Keratinocyte (primary cell): ENCODE measurements around the gene NUP133. TPM values are rescaled to one million over a fixed set of nuclear protein-coding genes. Genes with fewer than 3 reads are reported as not detected.

ENCODE experiments used
- DNase-seq: peaks from one replicate; pipeline ENCODE4 v3.0.0-alpha.2; 2011; ENCODE audit warnings: low read depth, missing footprints, low spot score
- FAIRE-seq: peaks from 2 replicates; lab custom pipeline; 2011; peaks lifted over from hg19 to GRCh38; lab: Jason Lieb, UNC
- H2AFZ ChIP-seq: 2 replicates; pipeline ENCODE4 v1.6.0; 2012; ENCODE audit warnings: low read length, control low read depth, inconsistent platforms; ENCODE audit not compliant: control insufficient read depth
- H3K27ac ChIP-seq: 2 replicates; pipeline ENCODE4 v1.5.1; 2011; ENCODE audit warnings: low read length; ENCODE audit not compliant: control insufficient read depth, insufficient read depth
- H3K27me3 ChIP-seq: 3 replicates; pipeline ENCODE4 v1.6.0; 2011; ENCODE audit warnings: low read length; ENCODE audit not compliant: control insufficient read depth, insufficient read depth; ENCODE audit errors: extremely low read depth
- H3K36me3 ChIP-seq, 2 experiments: 2 replicates in 1 of 2; 3 replicates in 1 of 2; pipeline ENCODE4 v1.5.1; 2011; ENCODE audit warnings: low read length in 2 of 2, mild to moderate bottlenecking in 1 of 2; ENCODE audit not compliant: control insufficient read depth in 2 of 2, insufficient read depth in 2 of 2; ENCODE audit errors: extremely low read depth in 1 of 2
- H3K4me1 ChIP-seq: 3 replicates; pipeline ENCODE4 v1.5.1; 2011; ENCODE audit warnings: low read length; ENCODE audit not compliant: control insufficient read depth, insufficient read depth; ENCODE audit errors: extremely low read depth
- H3K4me2 ChIP-seq: 3 replicates; pipeline ENCODE4 v1.6.0; 2011; ENCODE audit warnings: low read depth, low read length; ENCODE audit not compliant: control insufficient read depth, insufficient read depth; ENCODE audit errors: extremely low read depth
- H3K4me3 ChIP-seq, 3 experiments: fragments of 200-600 bp in 1 of 3; sonication (generic) in 1 of 3; 2 replicates in 2 of 3; 3 replicates in 1 of 3; pipeline ENCODE4 v1.5.1; 2011 to 2016; ENCODE audit warnings: low read length in 3 of 3, mild to moderate bottlenecking in 3 of 3, control low read depth in 2 of 3, inconsistent platforms in 1 of 3, low read depth in 1 of 3, mixed read lengths in 1 of 3, mixed run types in 1 of 3, moderate library complexity in 1 of 3; ENCODE audit not compliant: control insufficient read depth in 2 of 3, insufficient read depth in 2 of 3; ENCODE audit errors: extremely low read depth in 1 of 3
- H3K79me2 ChIP-seq: 2 replicates; pipeline ENCODE4 v1.6.0; 2012; ENCODE audit warnings: low read length; ENCODE audit not compliant: control insufficient read depth, insufficient read depth
- H3K9ac ChIP-seq: 3 replicates; pipeline ENCODE4 v1.6.0; 2011; ENCODE audit warnings: low read length; ENCODE audit not compliant: control insufficient read depth, insufficient read depth; ENCODE audit errors: extremely low read depth
- H3K9me1 ChIP-seq: 3 replicates; pipeline ENCODE4 v1.6.0; 2011; ENCODE audit warnings: low read length; ENCODE audit not compliant: control insufficient read depth, insufficient read depth; ENCODE audit errors: extremely low read depth
- H3K9me3 ChIP-seq: 2 replicates; pipeline ENCODE4 v1.5.1; 2012; ENCODE audit warnings: low read depth, low read length; ENCODE audit not compliant: control insufficient read depth
- H4K20me1 ChIP-seq: 3 replicates; pipeline ENCODE4 v1.6.0; 2011; ENCODE audit warnings: low read length; ENCODE audit not compliant: control insufficient read depth, insufficient read depth; ENCODE audit errors: extremely low read depth
- CTCF ChIP-seq, 3 experiments: IDR thresholded peaks in 1 of 3; conservative IDR thresholded peaks in 1 of 3; optimal IDR thresholded peaks in 1 of 3; 2 replicates in 2 of 3; 3 replicates in 1 of 3; pipeline versions ENCODE3 to v1.5.1; 2011; ENCODE audit warnings: low read length in 3 of 3, mild to moderate bottlenecking in 3 of 3, moderate library complexity in 2 of 3, control low read depth in 1 of 3, inconsistent platforms in 1 of 3; ENCODE audit not compliant: insufficient read depth in 2 of 3; ENCODE audit errors: extremely low read depth in 1 of 3
- EZH2 ChIP-seq: IDR thresholded peaks from one replicate; pipeline ENCODE4 v1.6.1; 2012; ENCODE audit warnings: inconsistent platforms, mild to moderate bottlenecking, low read length, moderate library complexity
- dilution Hi-C: fragments of 300-500 bp; cut with MboI; formaldehyde crosslinking; loops from one replicate; pipeline ENCODE4 v1.7.0; 2020; ENCODE audit warnings: low sequenced_read_pairs; ENCODE audit not compliant: extremely low pct_ligation_motif_present
- polyA plus RNA-seq, 5 experiments: library from polyadenylated mRNA; depleted of rRNA in 3 of 5; stranded (reverse) in 3 of 5; stranded (forward) in 1 of 5; unstranded in 1 of 5; fragments of >200 nt; gene quantifications; 1 replicate in 1 of 5; 2 replicates in 3 of 5; 3 replicates in 1 of 5; pipeline versions ENCODE4 v1.2.1 to v1.2.3, GENCODE V29; 2011 to 2012; ENCODE audit warnings: missing spikeins in 2 of 5, low read depth in 1 of 5, low replicate concordance in 1 of 5

NUP133 gene
- polyA plus RNA-seq, 1 donor (not counting 4 experiments of a cell fraction or from before 2014, with no cell fraction given) = 25.2 TPM

- FAIRE-seq (no peak), DNase-seq (no peak)
- dilution Hi-C loops = no loop called here
- H4K20me1 ChIP-seq = no peaks in the 10 kb centered on the region
- H3K27ac ChIP-seq = no peak overlapping the region
- H3K9me3 ChIP-seq = no peaks in the 10 kb centered on the region
- no peaks in the 10 kb centered on the region for H3K79me2 ChIP-seq
- no peaks in the 10 kb centered on the region for H3K9me1 ChIP-seq
- no peak overlapping the region for H3K4me2 ChIP-seq
- H3K9ac ChIP-seq = no peak overlapping the region
- H2AFZ ChIP-seq = no peak overlapping the region
- no peak overlapping the region for H3K4me3 ChIP-seq
- TF ChIP-seq EZH2 (no peak), CTCF (optimal IDR thresholded peaks at IDR 0.05 in 1 of 3, IDR thresholded peaks at IDR 0.05 in 1 of 3, conservative IDR thresholded peaks at IDR 0.05 in 1 of 3; ENCODE audit: extremely low read depth in 1 of 3, insufficient read depth in 2 of 3, low read length in 3 of 3) (no peak)
- no peaks in the 10 kb centered on the region for H3K4me1 ChIP-seq
- no peaks in the 10 kb centered on the region for H3K27me3 ChIP-seq
- peaks cover 4 to 19% of the 10 kb centered on the region in 2 experiments for H3K36me3 ChIP-seq
Measured at GRCh38 chr1:229526695-229527094, 18.6 kb upstream of the NUP133 start.

DNA sequence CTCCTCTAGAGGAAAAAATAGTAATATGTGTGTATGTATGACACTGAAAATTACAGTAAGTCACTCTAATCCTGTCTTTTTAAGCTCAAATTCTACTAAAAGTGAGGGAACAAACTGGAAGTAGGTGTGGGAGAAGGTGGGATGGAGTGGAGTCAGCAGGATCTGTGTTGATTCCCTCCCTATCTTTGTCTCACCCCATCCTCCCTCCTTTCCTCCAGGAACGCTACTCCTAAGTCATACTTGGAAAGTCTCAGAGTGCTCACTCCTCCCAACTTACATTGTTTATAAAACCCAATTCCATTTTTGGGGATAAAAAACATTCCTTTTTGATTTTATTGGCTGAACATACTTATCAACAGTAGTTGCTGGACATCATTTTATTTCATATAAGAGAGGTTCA is 14.9 kb upstream of the NUP133 start:
- H3K4me3 ChIP-seq = no peak overlapping the region
- H3K9ac ChIP-seq = no peak overlapping the region
- H3K9me3 ChIP-seq = no peaks in the 10 kb centered on the region
- no peaks in the 10 kb centered on the region for H4K20me1 ChIP-seq
- TF ChIP-seq EZH2 (no peak), CTCF (optimal IDR thresholded peaks at IDR 0.05 in 1 of 3, IDR thresholded peaks at IDR 0.05 in 1 of 3, conservative IDR thresholded peaks at IDR 0.05 in 1 of 3; ENCODE audit: extremely low read depth in 1 of 3, insufficient read depth in 2 of 3, low read length in 3 of 3) (no peak)
- DNase-seq (no peak), FAIRE-seq (no peak)
- H3K4me1 ChIP-seq = no peaks in the 10 kb centered on the region
- no peak overlapping the region for H3K4me2 ChIP-seq
- no peaks in the 10 kb centered on the region for H3K79me2 ChIP-seq
- peaks cover 9 to 13% of the 10 kb centered on the region in 2 experiments for H3K36me3 ChIP-seq
- dilution Hi-C loops = no loop called here
- no peak overlapping the region for H3K27ac ChIP-seq
- no peaks in the 10 kb centered on the region for H3K27me3 ChIP-seq
- H3K9me1 ChIP-seq = no peaks in the 10 kb centered on the region
- no peak overlapping the region for H2AFZ ChIP-seq
